HG02610 (cell line): ENCODE results near the gene MEIS2.
"Not testable (repeated sequence)": the region's sequence is repeated elsewhere in the genome, so short reads cannot be mapped to it uniquely, and the experiment has no call there.

Source experiments
- ATAC-seq: cut with Tn5 transposase; IDR thresholded peaks from one replicate; pipeline ENCODE4 v1.9.1; 2021; ENCODE audit warnings: mild to moderate bottlenecking, moderate library complexity; ENCODE audit not compliant: unreplicated experiment

The MEIS2 gene

GRCh38 chr15:37014137-37014536 lies 86.2 kb downstream of the MEIS2 start:
- no peak for ATAC-seq

- ATAC-seq = no peak
Observed at GRCh38 chr15:37010595-37010994, 89.8 kb downstream of the MEIS2 start.

DNA sequence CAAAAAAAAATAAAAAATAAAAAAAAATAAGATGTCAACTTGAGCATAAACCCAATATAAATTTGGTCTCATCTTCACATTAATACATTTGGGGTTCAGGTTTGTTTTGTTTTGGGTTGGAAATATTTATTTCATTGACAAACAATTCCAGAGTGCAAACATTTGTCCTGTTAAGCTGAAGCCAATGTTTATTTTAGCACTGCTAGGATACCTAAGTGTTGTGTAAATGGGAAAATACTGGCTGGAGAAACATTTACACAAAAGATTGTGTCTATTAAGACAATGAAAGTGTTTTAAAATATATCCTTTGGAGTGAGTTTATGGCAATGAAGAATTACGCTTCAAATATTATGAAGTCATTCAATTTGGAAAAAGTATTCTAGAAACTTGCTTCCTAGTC lies 91.1 kb downstream of the MEIS2 start:
- no peak for ATAC-seq

DNA sequence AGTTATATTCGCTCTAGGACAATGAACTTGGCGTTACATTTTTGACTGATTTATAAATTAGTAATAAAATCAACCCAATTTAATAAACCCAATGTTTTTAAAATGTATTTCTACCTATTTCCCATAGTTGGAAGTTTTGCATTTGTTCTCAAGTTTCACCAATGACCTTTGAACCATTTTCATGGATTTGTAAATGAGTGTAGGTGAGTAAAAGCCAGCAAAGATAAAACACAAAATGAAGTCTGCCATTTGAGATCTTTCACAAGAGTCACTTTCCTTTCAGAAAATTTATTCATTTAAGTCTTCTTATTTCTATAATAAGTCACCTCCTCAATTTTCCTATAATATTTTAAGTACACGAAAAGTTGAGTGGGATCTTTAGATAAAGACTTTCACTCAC lies 92.1 kb downstream of the MEIS2 start:
- ATAC-seq = no peak

DNA sequence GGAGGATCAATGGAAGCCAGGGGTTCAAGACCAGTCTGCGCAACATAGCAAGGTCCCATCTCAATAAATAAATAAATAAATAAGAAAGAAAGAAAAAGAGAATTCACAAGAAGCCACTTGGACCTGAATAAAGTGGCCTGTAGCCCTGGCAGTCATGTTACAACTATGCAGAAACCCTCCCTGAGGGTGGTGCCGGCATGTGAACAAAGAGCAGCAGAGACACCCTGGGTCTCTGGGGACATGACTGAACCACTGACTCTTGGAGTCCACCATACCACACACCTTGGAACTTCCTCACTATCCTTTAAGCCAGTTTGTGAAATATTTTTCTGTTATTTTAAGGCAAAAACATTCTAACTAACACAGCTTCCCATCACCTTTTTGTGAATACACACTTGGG lies 93.0 kb downstream of the MEIS2 start:
- ATAC-seq = no peak

DNA sequence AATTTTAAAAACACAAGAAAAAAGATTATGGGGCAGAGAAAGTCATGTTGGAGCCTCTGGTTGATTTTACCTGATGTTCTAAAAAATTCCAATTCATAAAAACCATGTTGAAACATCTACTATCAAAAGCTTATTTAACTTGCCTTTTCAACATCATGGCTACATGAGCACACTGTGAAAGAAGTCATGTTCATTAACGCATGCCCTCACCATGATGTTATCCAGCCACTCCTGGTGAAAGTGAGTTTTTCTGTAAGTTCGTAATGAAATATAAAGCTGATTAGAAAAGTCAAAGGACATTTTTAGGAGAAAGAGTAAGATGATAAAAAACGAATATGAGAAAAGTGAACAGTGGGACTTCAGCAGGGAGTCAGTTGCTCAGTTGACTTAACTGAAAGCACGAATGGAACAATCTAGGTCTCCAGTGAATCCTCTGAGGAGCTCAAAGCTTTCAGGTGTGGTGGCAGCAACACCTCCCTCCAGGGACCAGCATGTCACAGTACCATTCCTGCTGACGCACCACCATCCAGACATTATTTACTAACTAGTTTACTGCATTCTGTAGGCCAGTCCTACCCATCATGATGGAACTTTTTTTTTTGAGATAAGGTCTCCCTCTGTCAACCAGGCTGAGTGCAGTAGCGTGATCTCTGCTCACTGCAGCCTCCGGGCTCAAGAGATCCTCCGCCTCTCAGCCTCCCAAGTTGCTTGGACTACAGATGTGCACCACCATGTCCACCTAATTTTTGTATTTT lies 95.2 kb downstream of the MEIS2 start:
- no peak for ATAC-seq

DNA sequence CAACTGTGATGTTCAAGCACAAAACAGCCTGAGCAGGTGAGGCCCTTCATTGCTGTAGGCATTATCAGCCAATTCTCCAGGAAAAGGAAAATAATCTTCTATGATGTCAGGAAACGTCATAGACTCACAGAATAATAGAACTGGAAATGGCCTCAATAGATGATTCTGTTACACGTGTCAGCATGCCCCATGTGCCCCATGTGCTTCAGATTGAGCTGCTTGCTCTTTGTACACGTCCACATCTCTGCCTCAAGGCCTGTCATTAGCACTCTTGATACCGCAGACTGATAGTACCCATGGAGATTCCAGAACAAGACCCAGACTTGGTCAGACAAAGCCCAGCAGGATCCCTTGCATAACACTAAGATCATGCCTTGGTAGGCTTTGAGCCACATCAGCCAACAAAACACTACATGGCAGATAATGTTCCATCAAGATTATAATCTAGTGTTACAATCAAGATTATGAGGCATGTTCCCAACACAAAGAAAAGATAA lies 95.9 kb downstream of the MEIS2 start:
- ATAC-seq = no peak

- no peak for ATAC-seq
Observed at GRCh38 chr15:37002041-37002672, 98.2 kb downstream of the MEIS2 start.

- no peak for ATAC-seq
Observed at GRCh38 chr15:37001417-37001816, 98.9 kb downstream of the MEIS2 start.

- no peak for ATAC-seq
Observed at GRCh38 chr15:36999778-37000177, 100.6 kb downstream of the MEIS2 start.

- no peak for ATAC-seq
Observed at GRCh38 chr15:36996538-36997181, 103.7 kb downstream of the MEIS2 start.

DNA sequence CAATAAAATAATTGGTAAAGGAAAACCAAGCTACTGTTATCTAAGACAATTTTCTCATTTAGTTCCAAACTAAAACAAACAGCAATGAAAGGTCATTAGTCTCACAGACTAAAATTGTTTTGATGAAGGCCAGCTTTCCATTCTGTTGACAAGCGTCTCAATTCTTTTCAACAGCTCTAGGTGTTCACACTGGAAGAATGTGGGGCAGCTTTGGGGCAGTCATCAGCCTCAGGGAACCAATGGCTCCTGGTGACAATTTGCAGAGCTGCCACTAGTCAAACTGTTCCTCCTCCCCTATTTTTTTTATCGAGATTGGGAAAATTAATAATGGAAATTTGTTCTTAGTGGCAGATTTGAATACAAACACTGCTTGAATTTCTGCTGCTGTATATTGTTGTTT lies 104.2 kb downstream of the MEIS2 start:
- no peak for ATAC-seq

DNA sequence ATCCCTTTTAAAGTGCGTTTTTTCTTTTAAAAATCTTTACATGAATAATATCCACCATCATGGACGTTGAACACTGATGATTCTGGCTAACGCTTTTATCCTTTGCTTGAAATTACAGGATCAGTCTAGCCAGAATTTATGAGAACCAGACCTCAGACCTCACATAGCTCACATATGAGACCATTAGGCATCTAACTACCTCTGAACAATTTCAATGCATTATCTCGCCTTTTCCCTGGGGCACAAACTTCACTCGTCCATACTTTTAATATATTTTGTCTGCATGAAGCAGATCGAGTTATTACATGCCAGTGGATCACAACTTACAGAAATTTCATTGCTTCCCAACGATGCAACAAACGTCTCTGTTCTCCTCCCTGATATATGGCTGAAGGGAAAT lies 105.6 kb downstream of the MEIS2 start:
- ATAC-seq = no peak

- no peak for ATAC-seq
Observed at GRCh38 chr15:36992454-36992853, 107.9 kb downstream of the MEIS2 start.

- no peak for ATAC-seq
Observed at GRCh38 chr15:36988947-36989346, 111.4 kb downstream of the MEIS2 start.

GRCh38 chr15:36982430-36982829 lies 117.9 kb downstream of the MEIS2 start:
- no peak for ATAC-seq

DNA sequence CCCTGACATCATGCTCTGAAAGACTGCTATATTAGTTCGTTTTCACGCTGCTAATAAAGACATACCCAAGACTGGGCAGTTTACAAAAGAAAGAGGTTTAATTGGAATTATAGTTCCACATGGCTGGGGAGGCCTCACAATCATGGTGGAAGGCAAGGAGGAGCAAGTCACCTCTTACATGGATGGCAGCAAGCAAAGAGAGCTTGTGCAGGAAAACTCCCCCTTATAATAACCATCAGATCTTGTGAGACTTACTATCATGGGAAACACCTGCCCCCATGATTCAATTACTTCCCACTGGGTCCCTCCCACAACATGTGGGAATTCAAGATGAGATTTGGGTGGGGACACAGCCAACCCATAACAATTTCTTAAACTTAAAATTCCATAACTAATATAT lies 120.1 kb downstream of the MEIS2 start:
- not testable (repeated sequence) for ATAC-seq

DNA sequence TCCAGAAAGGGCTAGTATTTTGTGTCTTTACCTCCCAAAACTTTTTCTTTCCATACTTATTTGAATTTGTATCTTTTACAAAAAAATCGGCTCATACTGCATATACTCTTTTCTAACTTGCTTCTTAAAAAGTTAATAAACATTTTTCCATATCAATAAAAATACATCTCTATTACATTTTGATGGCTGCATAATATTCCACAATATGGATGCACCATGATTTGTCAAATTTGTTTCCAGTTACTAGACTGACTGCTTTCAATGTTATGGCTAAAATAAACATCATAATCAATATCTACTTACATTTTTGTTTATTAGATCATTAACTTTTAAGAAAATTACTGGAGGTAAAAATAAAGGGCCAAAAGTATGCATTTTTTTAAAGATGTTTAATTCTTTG lies 121.7 kb downstream of the MEIS2 start:
- no peak for ATAC-seq

GRCh38 chr15:36978126-36978525 lies 122.2 kb downstream of the MEIS2 start:
- no peak for ATAC-seq

GRCh38 chr15:36977659-36978058 lies 122.7 kb downstream of the MEIS2 start:
- ATAC-seq = no peak

DNA sequence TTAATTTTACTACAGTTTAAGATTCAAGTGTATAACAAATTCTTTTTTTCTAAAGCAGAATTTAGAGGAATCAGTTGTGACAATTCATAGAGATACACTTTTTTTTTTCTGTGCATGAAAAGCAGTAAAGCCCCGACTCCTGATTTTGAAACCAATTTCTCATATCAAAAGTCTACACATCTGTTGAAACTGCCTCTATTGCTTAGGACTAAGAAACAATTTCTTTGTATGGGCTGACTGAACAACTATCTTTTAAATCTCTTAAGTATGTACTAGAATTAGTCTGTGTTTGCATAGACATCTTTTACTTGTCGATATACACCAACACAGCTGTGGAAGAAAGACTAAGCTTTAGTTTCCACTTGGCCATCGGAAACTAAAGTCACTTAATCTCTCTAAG lies 127.6 kb downstream of the MEIS2 start:
- ATAC-seq = no peak

DNA sequence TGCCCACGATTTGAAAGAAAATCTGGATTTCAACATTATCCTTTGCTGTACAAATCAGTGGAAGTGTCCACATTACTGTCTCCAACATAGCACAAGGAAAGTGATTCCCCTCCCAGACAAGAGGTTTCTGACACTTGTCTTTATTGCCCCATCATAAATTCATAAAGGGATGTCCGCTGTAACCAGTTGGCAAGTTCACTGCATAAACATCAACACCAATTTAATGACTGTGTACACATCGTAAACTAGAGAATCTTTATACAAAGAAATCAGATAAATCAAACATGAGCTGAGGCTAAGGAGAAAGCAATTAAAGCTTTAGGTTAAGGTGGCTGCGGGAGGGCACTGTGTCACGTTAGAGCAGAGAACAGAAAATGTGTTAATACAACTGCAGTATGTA lies 129.8 kb downstream of the MEIS2 start:
- ATAC-seq = no peak
